HL-60 (cell line): ENCODE measurements around the gene TTC39B.

Experiments
- DNase-seq, 2 experiments: peaks; one replicate each; pipeline ENCODE4 v3.0.0-alpha.2; 2010 to 2020; ENCODE audit warnings: low read depth in 1 of 2, low spot score in 1 of 2
- H3K27ac ChIP-seq: fragments of 250-450 bp; sonication (Bioruptor Pico); replicated peaks from 2 replicates; pipeline ENCODE4 v1.5.1; 2020; ENCODE audit warnings: mild to moderate bottlenecking, moderate library complexity
- H3K27me3 ChIP-seq: fragments of 250-450 bp; sonication (Bioruptor Pico); 2 replicates; pipeline ENCODE4 v1.5.1; 2021; ENCODE audit warnings: mild to moderate bottlenecking, moderate library complexity; ENCODE audit not compliant: insufficient read depth, poor library complexity, severe bottlenecking
- H3K4me3 ChIP-seq: replicated peaks from 2 replicates; pipeline ENCODE4 v1.5.1; 2011; ENCODE audit warnings: mild to moderate bottlenecking, control low read depth, low read length; ENCODE audit not compliant: insufficient read depth
- CTCF ChIP-seq: IDR thresholded peaks from one replicate; pipeline ENCODE4 v1.5.1; 2011; ENCODE audit warnings: low read length, control low read depth, inconsistent platforms; ENCODE audit not compliant: insufficient read depth
- GABPA ChIP-seq: IDR thresholded peaks from 2 replicates; pipeline ENCODE4 v1.6.1; 2012; ENCODE audit warnings: low read depth
- POLR2AphosphoS5 ChIP-seq: IDR thresholded peaks from 2 replicates; pipeline ENCODE4 v1.6.1; 2012; ENCODE audit warnings: low read depth
- REST ChIP-seq: IDR thresholded peaks from 2 replicates; pipeline ENCODE4 v1.6.1; 2012; ENCODE audit warnings: low read depth; ENCODE audit not compliant: insufficient replicate concordance
- SPI1 ChIP-seq: IDR thresholded peaks from 2 replicates; pipeline ENCODE4 v1.6.1; 2012; ENCODE audit warnings: low read depth, mild to moderate bottlenecking, borderline replicate concordance

Gene TTC39B

GRCh38 chr9:15262581-15262980, 44.4 kb downstream of the TTC39B start:
- Histone ChIP-seq H3K27me3 (no peaks in the 10 kb centered on the region), H3K4me3 (no peak overlapping the region), H3K27ac (no peak overlapping the region)
- DNase-seq = no peak
- TF ChIP-seq GABPA (no peak), CTCF (no peak)

- no peak overlapping the region for H3K4me3 ChIP-seq
- TF ChIP-seq CTCF (no peak), SPI1 (no peak), GABPA (no peak), POLR2AphosphoS5 (no peak), REST (no peak)
These were observed 50.6 kb downstream of the TTC39B start for GRCh38 chr9:15256426-15256825.

GRCh38 chr9:15253786-15254185, 53.2 kb downstream of the TTC39B start:
- Histone ChIP-seq H3K4me3 (no peak overlapping the region), H3K27me3 (no peaks in the 10 kb centered on the region), H3K27ac (no peak overlapping the region)
- TF ChIP-seq REST = no peak
- DNase-seq = no peak

More at GRCh38 chr9:15256426-15256825, 50.6 kb downstream of the TTC39B start:
- H3K27me3 ChIP-seq = no peaks in the 10 kb centered on the region
- H3K27ac ChIP-seq = no peak overlapping the region
- DNase-seq = no peak

GRCh38 chr9:15253197-15253596, 53.8 kb downstream of the TTC39B start:
- Histone ChIP-seq H3K27ac (no peak overlapping the region), H3K27me3 (no peaks in the 10 kb centered on the region), H3K4me3 (no peak overlapping the region)
- DNase-seq = no peak
- TF ChIP-seq CTCF (no peak), REST (no peak), POLR2AphosphoS5 (no peak), SPI1 (no peak)
